Panc1 (cell line): ENCODE data around the gene CARHSP1.

Experiments used
- CTCF ChIP-seq: fragments of 450-650 bp; IDR thresholded peaks from 2 replicates; pipeline ENCODE4 v1.5.1; 2017; ENCODE audit warnings: mild to moderate bottlenecking
- POLR2AphosphoS5 ChIP-seq: IDR thresholded peaks from 2 replicates; pipeline ENCODE4 v1.6.1; 2012; ENCODE audit warnings: mild to moderate bottlenecking, low read depth, low read length, moderate library complexity
- TF ChIP-seq, protein P1 (sequence below), 2 experiments: IDR thresholded peaks; 2 replicates each; pipeline ENCODE4 v1.6.1; 2011 to 2012; ENCODE audit warnings: low read depth in 2 of 2, control low read depth in 1 of 2, low read length in 1 of 2, mild to moderate bottlenecking in 1 of 2, moderate library complexity in 1 of 2; ENCODE audit not compliant: insufficient read depth in 1 of 2

DNA sequence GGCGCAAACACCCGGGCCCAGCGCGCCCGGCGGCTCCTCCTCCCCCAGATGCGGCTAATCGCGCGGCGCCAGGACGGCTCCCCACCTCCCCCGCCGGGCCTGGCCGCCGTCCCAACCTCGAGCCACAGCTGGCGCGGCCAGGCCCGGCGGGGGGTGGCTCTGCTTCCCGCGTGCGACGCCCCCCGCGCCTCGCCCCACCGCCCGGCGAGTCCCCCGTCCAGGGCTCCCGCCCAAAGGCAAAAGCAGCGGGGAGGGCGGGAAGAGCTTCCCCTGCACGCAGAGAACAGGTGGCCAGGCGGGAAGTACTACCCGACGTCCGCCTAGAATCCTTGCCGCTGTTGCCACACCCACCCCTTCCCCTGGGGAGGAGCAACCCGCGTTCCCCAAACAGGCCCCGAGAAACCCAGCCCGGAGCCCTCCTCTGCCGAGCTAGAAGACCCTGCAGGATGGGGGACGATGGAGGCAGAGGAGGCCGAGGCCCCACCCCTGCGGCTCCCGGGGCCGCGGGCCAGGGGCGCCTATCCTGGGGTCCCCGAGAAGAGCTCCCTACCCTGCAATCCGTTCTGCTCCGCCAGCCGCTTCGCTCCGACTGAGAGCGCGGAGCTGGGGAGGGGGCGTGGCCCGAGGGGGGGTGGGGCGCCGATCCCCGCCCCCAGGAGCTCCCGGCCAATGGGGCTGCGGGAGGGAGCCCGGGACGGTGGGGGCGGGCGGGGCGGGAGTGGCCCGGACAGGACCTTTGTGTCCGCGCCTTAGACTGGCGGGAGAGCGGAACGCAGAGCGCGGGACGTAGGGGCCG, at the start of gene CARHSP1:
- TF ChIP-seq CTCF (no peak), POLR2AphosphoS5 (peak; percentile 76)
- TF ChIP-seq, protein P1, sequence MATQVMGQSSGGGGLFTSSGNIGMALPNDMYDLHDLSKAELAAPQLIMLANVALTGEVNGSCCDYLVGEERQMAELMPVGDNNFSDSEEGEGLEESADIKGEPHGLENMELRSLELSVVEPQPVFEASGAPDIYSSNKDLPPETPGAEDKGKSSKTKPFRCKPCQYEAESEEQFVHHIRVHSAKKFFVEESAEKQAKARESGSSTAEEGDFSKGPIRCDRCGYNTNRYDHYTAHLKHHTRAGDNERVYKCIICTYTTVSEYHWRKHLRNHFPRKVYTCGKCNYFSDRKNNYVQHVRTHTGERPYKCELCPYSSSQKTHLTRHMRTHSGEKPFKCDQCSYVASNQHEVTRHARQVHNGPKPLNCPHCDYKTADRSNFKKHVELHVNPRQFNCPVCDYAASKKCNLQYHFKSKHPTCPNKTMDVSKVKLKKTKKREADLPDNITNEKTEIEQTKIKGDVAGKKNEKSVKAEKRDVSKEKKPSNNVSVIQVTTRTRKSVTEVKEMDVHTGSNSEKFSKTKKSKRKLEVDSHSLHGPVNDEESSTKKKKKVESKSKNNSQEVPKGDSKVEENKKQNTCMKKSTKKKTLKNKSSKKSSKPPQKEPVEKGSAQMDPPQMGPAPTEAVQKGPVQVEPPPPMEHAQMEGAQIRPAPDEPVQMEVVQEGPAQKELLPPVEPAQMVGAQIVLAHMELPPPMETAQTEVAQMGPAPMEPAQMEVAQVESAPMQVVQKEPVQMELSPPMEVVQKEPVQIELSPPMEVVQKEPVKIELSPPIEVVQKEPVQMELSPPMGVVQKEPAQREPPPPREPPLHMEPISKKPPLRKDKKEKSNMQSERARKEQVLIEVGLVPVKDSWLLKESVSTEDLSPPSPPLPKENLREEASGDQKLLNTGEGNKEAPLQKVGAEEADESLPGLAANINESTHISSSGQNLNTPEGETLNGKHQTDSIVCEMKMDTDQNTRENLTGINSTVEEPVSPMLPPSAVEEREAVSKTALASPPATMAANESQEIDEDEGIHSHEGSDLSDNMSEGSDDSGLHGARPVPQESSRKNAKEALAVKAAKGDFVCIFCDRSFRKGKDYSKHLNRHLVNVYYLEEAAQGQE (IDR thresholded peaks at IDR 0.05; ENCODE audit: insufficient read depth in 1 of 2, low read depth in 2 of 2, low read length in 1 of 2) = no peak
